KMS-11 (cell line): ENCODE results near the gene FOCAD.

ENCODE experiments used
- H2AFZ ChIP-seq: fragments of 200-600 bp; sonication (generic); 2 replicates; pipeline ENCODE4 v1.6.1; 2016; ENCODE audit warnings: antibody characterized with exemption, mixed run types, low read depth
- H3K27ac ChIP-seq: fragments of 200-600 bp; sonication (generic); 2 replicates; pipeline ENCODE4 v1.6.1; 2016; ENCODE audit warnings: mild to moderate bottlenecking, mixed run types
- H3K27me3 ChIP-seq: fragments of 200-600 bp; sonication (generic); 2 replicates; pipeline ENCODE4 v1.6.1; 2017; ENCODE audit warnings: mild to moderate bottlenecking, low read depth, mixed run types, moderate library complexity; ENCODE audit not compliant: insufficient read depth
- H3K36me3 ChIP-seq: fragments of 200-600 bp; sonication (generic); 2 replicates; pipeline ENCODE4 v1.6.1; 2017; ENCODE audit warnings: mild to moderate bottlenecking, mixed run types; ENCODE audit not compliant: insufficient read depth
- H3K4me1 ChIP-seq: fragments of 200-600 bp; sonication (generic); 2 replicates; pipeline ENCODE4 v1.6.1; 2016; ENCODE audit warnings: mild to moderate bottlenecking, low read depth, mixed run types; ENCODE audit not compliant: poor library complexity, severe bottlenecking
- H3K4me2 ChIP-seq: fragments of 200-600 bp; sonication (generic); 2 replicates; pipeline ENCODE4 v1.7.0; 2016; ENCODE audit warnings: mild to moderate bottlenecking, mixed run types
- H3K4me3 ChIP-seq: fragments of 200-600 bp; sonication (generic); IDR thresholded peaks from 2 replicates; pipeline ENCODE4 v1.6.1; 2017; ENCODE audit warnings: low read depth, low read length, mixed read lengths; ENCODE audit not compliant: insufficient read depth
- H3K79me2 ChIP-seq: fragments of 200-600 bp; sonication (generic); 2 replicates; pipeline ENCODE4 v1.6.1; 2016; ENCODE audit warnings: low read depth, mixed run types; ENCODE audit not compliant: insufficient read depth
- H3K9ac ChIP-seq: fragments of 200-600 bp; sonication (generic); 2 replicates; pipeline ENCODE4 v1.6.1; 2016; ENCODE audit warnings: mild to moderate bottlenecking, mixed run types
- H4K20me1 ChIP-seq: fragments of 200-600 bp; sonication (generic); 2 replicates; pipeline ENCODE4 v1.6.1; 2016; ENCODE audit warnings: mild to moderate bottlenecking, mixed run types; ENCODE audit not compliant: insufficient read depth
- TF ChIP-seq, protein P1 (sequence below): fragments of 200-600 bp; sonication (generic); conservative IDR thresholded peaks from 2 replicates; pipeline ENCODE4 v1.6.1; 2017; ENCODE audit warnings: low read depth, mild to moderate bottlenecking, antibody characterized with exemption, low read length, moderate library complexity, mixed read lengths

The FOCAD gene

DNA sequence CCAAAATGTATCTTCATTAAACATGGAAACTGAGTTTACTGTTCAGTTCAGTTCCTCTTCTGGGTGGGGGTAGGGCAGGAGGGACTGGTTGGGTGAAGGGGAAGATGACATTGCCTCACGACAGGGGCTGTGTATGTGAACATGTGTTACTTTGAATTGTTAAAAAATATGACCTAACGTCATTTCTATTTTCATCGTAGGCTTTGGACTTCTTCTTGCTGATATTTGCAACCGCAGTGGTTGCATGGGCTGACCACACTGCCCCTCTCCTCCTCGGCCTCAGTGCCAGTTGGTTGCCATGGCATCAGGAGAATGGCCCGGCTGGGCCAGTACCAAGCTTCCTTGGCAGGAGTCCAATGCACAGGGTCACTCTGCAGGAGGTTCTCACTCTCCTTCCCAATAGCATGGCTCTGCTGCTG is 305.9 kb downstream of the FOCAD start:
- no peak overlapping the region for H3K4me2 ChIP-seq

GRCh38 chr9:20990867-20991266 is 306.8 kb downstream of the FOCAD start:
- Histone ChIP-seq H3K4me1 (no peaks in the 10 kb centered on the region), H3K4me2 (no peak overlapping the region), H3K79me2 (no peaks in the 10 kb centered on the region), H3K27ac (no peak overlapping the region), H4K20me1 (no peaks in the 10 kb centered on the region), H3K27me3 (no peaks in the 10 kb centered on the region), H3K36me3 (no peaks in the 10 kb centered on the region), H2AFZ (no peak overlapping the region), H3K4me3 (no peak overlapping the region), H3K9ac (no peak overlapping the region)
- TF ChIP-seq, protein P1, sequence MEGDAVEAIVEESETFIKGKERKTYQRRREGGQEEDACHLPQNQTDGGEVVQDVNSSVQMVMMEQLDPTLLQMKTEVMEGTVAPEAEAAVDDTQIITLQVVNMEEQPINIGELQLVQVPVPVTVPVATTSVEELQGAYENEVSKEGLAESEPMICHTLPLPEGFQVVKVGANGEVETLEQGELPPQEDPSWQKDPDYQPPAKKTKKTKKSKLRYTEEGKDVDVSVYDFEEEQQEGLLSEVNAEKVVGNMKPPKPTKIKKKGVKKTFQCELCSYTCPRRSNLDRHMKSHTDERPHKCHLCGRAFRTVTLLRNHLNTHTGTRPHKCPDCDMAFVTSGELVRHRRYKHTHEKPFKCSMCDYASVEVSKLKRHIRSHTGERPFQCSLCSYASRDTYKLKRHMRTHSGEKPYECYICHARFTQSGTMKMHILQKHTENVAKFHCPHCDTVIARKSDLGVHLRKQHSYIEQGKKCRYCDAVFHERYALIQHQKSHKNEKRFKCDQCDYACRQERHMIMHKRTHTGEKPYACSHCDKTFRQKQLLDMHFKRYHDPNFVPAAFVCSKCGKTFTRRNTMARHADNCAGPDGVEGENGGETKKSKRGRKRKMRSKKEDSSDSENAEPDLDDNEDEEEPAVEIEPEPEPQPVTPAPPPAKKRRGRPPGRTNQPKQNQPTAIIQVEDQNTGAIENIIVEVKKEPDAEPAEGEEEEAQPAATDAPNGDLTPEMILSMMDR: no peak

More for the DNA sequence above, 305.9 kb downstream of the FOCAD start:
- Histone ChIP-seq H3K79me2 (no peaks in the 10 kb centered on the region), H3K4me1 (no peaks in the 10 kb centered on the region), H4K20me1 (no peaks in the 10 kb centered on the region), H3K36me3 (no peaks in the 10 kb centered on the region), H3K9ac (no peak overlapping the region), H3K4me3 (no peak overlapping the region), H2AFZ (no peak overlapping the region), H3K27me3 (no peaks in the 10 kb centered on the region), H3K27ac (no peak overlapping the region)
- TF ChIP-seq, protein P1: no peak

DNA sequence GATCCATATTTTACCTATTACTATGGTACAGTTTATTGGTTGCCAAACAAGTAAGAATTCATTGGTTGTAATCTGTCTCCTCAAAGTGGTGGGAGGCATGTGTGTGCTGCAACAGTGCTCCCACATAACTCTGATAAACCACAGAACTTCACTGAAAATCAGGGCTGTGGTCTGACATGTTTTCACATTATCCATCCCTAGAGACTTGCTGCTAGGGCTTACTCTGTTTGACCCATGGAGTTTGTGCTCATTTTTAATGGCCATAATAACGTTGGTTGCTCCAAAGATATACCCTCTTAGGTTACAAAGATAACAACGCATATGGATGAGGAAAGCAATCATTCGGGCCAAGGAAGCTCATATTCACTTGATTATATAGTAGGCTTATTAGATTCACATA is 310.4 kb downstream of the FOCAD start:
- H3K4me3 ChIP-seq: no peak overlapping the region
- no peak overlapping the region for H3K4me2 ChIP-seq
- H4K20me1 ChIP-seq: no peaks in the 10 kb centered on the region
- TF ChIP-seq, protein P1: no peak
- H3K27ac ChIP-seq: no peak overlapping the region
- H3K36me3 ChIP-seq: no peaks in the 10 kb centered on the region
- H3K79me2 ChIP-seq: no peaks in the 10 kb centered on the region
- no peak overlapping the region for H3K9ac ChIP-seq
- H2AFZ ChIP-seq: no peak overlapping the region
- no peaks in the 10 kb centered on the region for H3K27me3 ChIP-seq
- no peaks in the 10 kb centered on the region for H3K4me1 ChIP-seq

- no peak overlapping the region for H2AFZ ChIP-seq
- H3K4me2 ChIP-seq: no peak overlapping the region
- no peak overlapping the region for H3K9ac ChIP-seq
- H3K36me3 ChIP-seq: no peaks in the 10 kb centered on the region
- no peaks in the 10 kb centered on the region for H3K27me3 ChIP-seq
- TF ChIP-seq, protein P1: no peak
- H3K79me2 ChIP-seq: no peaks in the 10 kb centered on the region
- H3K4me3 ChIP-seq: no peak overlapping the region
- no peak overlapping the region for H3K27ac ChIP-seq
- no peaks in the 10 kb centered on the region for H4K20me1 ChIP-seq
- no peaks in the 10 kb centered on the region for H3K4me1 ChIP-seq
These were observed 311.6 kb downstream of the FOCAD start for GRCh38 chr9:20995616-20996015.
